ENCODE measurements around the gene SDHA.
"Not testable (repeated sequence)": the region's sequence is repeated elsewhere in the genome, so short reads cannot be mapped to it uniquely, and the experiment has no call there.

- TF ChIP-seq POLR2A (IDR thresholded peaks at IDR 0.05; ENCODE audit: low read length); GATA1 (IDR thresholded peaks at IDR 0.05; ENCODE audit: low read depth, low read length): not testable (repeated sequence)
Measured at GRCh38 chr5:222951-223715, 5.0 kb downstream of the SDHA start.
